H1 (cell line): ENCODE measurements around the gene AKR1C2. TPM values are rescaled to one million over a fixed set of nuclear protein-coding genes. Genes with fewer than 3 reads are reported as not detected.
A peak's percentile ranks its signal among the peaks of the same experiment; 100 is the strongest.

Experiments used
- CTCF ChIA-PET: fragments of 300-600 bp; sonication (Branson Sonifier 250); formaldehyde crosslinking; loops from one replicate; lab custom pipeline; 2021; ENCODE audit not compliant: partially characterized antibody; lab: Charles Lee
- POLR2A ChIA-PET: fragments of 300-600 bp; sonication (Branson Sonifier 250); formaldehyde crosslinking; loops from one replicate; lab custom pipeline; 2021; ENCODE audit warnings: inconsistent platforms; ENCODE audit not compliant: partially characterized antibody; lab: Charles Lee
- DNase-seq, 2 experiments: peaks; one replicate each; pipeline versions ENCODE4 v3.0.0 to v3.0.0-alpha.2; 2010 to 2022; ENCODE audit warnings: low spot score in 2 of 2, low read depth in 1 of 2, mixed read lengths in 1 of 2
- FAIRE-seq: peaks from 2 replicates; lab custom pipeline; 2011; peaks lifted over from hg19 to GRCh38; lab: Jason Lieb, UNC
- H2AFZ ChIP-seq: 2 replicates; pipeline ENCODE4 v1.8.1; 2012; ENCODE audit warnings: low read length, inconsistent platforms
- H2AK5ac ChIP-seq: 2 replicates; pipeline ENCODE4 v1.6.1; 2013; ENCODE audit warnings: low read depth, low read length
- H2BK120ac ChIP-seq: replicated peaks from 2 replicates; pipeline ENCODE3; 2013; ENCODE audit warnings: low read depth, low read length, inconsistent platforms
- H2BK12ac ChIP-seq: 2 replicates; pipeline ENCODE4 v1.6.1; 2013; ENCODE audit warnings: low read depth, low read length
- H2BK15ac ChIP-seq: 2 replicates; pipeline ENCODE4 v1.6.1; 2013; ENCODE audit warnings: low read length
- H2BK20ac ChIP-seq: 2 replicates; pipeline ENCODE4 v1.6.1; 2013; ENCODE audit warnings: low read length
- H2BK5ac ChIP-seq: 2 replicates; pipeline ENCODE4 v1.6.1; 2013; ENCODE audit warnings: low read depth, low read length
- H3K14ac ChIP-seq: 2 replicates; pipeline ENCODE4 v1.6.1; 2013; ENCODE audit warnings: inconsistent platforms; ENCODE audit not compliant: insufficient read length
- H3K18ac ChIP-seq: 2 replicates; pipeline ENCODE4 v1.6.1; 2013; ENCODE audit warnings: low read length; ENCODE audit errors: extremely low read depth
- H3K23ac ChIP-seq: 2 replicates; pipeline ENCODE4 v1.6.1; 2013; ENCODE audit warnings: inconsistent platforms; ENCODE audit not compliant: insufficient read length
- H3K23me2 ChIP-seq: 2 replicates; pipeline ENCODE4 v1.6.1; 2013; ENCODE audit warnings: low read depth, low read length
- H3K27ac ChIP-seq: 2 replicates; pipeline ENCODE4 v1.6.1; 2011; ENCODE audit warnings: low read depth, low read length, inconsistent platforms
- H3K27me3 ChIP-seq, 4 experiments: replicated peaks in 1 of 4; 1 replicate in 1 of 4; 2 replicates in 3 of 4; pipeline versions ENCODE4 v1.6.1 to v1.8.1; 2011 to 2013; ENCODE audit warnings: low read length in 3 of 4, mild to moderate bottlenecking in 3 of 4, inconsistent platforms in 2 of 4, mixed read lengths in 2 of 4, moderate library complexity in 1 of 4; ENCODE audit not compliant: control insufficient read depth in 3 of 4, insufficient read depth in 3 of 4; ENCODE audit errors: extremely low read depth in 1 of 4
- H3K36me3 ChIP-seq, 4 experiments: 2 replicates each; pipeline versions ENCODE4 v1.6.1 to v1.8.1; 2011 to 2013; ENCODE audit warnings: mild to moderate bottlenecking in 4 of 4, low read length in 3 of 4, moderate library complexity in 2 of 4, control low read depth in 1 of 4, inconsistent platforms in 1 of 4; ENCODE audit not compliant: insufficient read depth in 4 of 4, control insufficient read depth in 2 of 4
- H3K4ac ChIP-seq: replicated peaks from 2 replicates; pipeline ENCODE3; 2013; ENCODE audit warnings: low read length, low read depth, mixed read lengths, inconsistent platforms; ENCODE audit not compliant: insufficient read length
- H3K4me1 ChIP-seq, 4 experiments: replicated peaks in 1 of 4; 1 replicate in 1 of 4; 2 replicates in 3 of 4; pipeline versions ENCODE4 v1.6.1 to v1.8.1; 2011 to 2013; ENCODE audit warnings: low read length in 3 of 4, inconsistent platforms in 2 of 4, mixed read lengths in 1 of 4; ENCODE audit not compliant: insufficient read depth in 4 of 4, control insufficient read depth in 3 of 4
- H3K4me2 ChIP-seq, 2 experiments: 2 replicates each; pipeline versions ENCODE4 v1.6.1 to v1.8.1; 2011 to 2013; ENCODE audit warnings: low read depth in 2 of 2, low read length in 2 of 2, control low read depth in 1 of 2, inconsistent platforms in 1 of 2, mild to moderate bottlenecking in 1 of 2; ENCODE audit not compliant: insufficient read depth in 1 of 2
- H3K4me3 ChIP-seq, 4 experiments: fragments of 200-600, 300-600 bp in 1 of 4; sonication (generic), shearing (Covaris generic), sonication (Bioruptor Twin) in 1 of 4; 2 replicates each; pipeline versions ENCODE4 v1.5.1 to v1.8.1; 2011 to 2016; ENCODE audit warnings: low read length in 4 of 4, low read depth in 3 of 4, control low read depth in 2 of 4, inconsistent platforms in 2 of 4, mild to moderate bottlenecking in 2 of 4, mixed read lengths in 1 of 4, moderate library complexity in 1 of 4; ENCODE audit not compliant: insufficient read depth in 2 of 4; ENCODE audit errors: extremely low read depth in 1 of 4
- H3K56ac ChIP-seq: replicated peaks from 2 replicates; pipeline ENCODE3; 2013; ENCODE audit warnings: low read depth, mild to moderate bottlenecking, mixed read lengths, low read length, inconsistent platforms; ENCODE audit not compliant: insufficient read length
- H3K79me1 ChIP-seq: 2 replicates; pipeline ENCODE4 v1.6.1; 2013; ENCODE audit warnings: low read depth, low read length, control low read depth
- H3K79me2 ChIP-seq, 2 experiments: 2 replicates each; pipeline versions ENCODE4 v1.6.1 to v1.8.1; 2012 to 2013; ENCODE audit warnings: low read length in 2 of 2, mild to moderate bottlenecking in 2 of 2, inconsistent platforms in 1 of 2; ENCODE audit not compliant: insufficient read depth in 2 of 2, control insufficient read depth in 1 of 2
- H3K9ac ChIP-seq, 4 experiments: replicated peaks in 1 of 4; 1 replicate in 1 of 4; 2 replicates in 3 of 4; pipeline versions ENCODE4 v1.6.1 to v1.8.1; 2011 to 2013; ENCODE audit warnings: low read depth in 3 of 4, low read length in 3 of 4, control low read depth in 2 of 4, mild to moderate bottlenecking in 2 of 4, moderate library complexity in 2 of 4, inconsistent platforms in 1 of 4; ENCODE audit errors: extremely low read depth in 1 of 4
- H3K9me3 ChIP-seq, 2 experiments: 2 replicates each; pipeline versions ENCODE4 v1.6.1 to v1.8.1; 2012 to 2013; ENCODE audit warnings: mild to moderate bottlenecking in 2 of 2, moderate library complexity in 2 of 2, control low read depth in 1 of 2, inconsistent platforms in 1 of 2, low read depth in 1 of 2, low read length in 1 of 2, mixed read lengths in 1 of 2; ENCODE audit not compliant: insufficient read depth in 2 of 2
- H4K20me1 ChIP-seq, 2 experiments: replicated peaks in 1 of 2; 2 replicates each; pipeline versions ENCODE3 to v1.8.1; 2011 to 2013; ENCODE audit warnings: inconsistent platforms in 2 of 2, low read length in 2 of 2, mild to moderate bottlenecking in 1 of 2; ENCODE audit not compliant: insufficient read depth in 2 of 2, control insufficient read depth in 1 of 2
- H4K5ac ChIP-seq: 2 replicates; pipeline ENCODE4 v1.6.1; 2013; ENCODE audit warnings: low read length, low read depth, mixed read lengths, inconsistent platforms; ENCODE audit not compliant: insufficient read length
- H4K8ac ChIP-seq: 2 replicates; pipeline ENCODE4 v1.8.0; 2013; ENCODE audit warnings: mild to moderate bottlenecking, moderate library complexity, low read length, inconsistent platforms; ENCODE audit not compliant: insufficient read depth; ENCODE audit errors: extremely low read depth
- H4K91ac ChIP-seq: replicated peaks from 2 replicates; pipeline ENCODE3; 2013; ENCODE audit warnings: low read length, mixed read lengths, inconsistent platforms; ENCODE audit not compliant: insufficient read length
- ASH2L ChIP-seq: fragments of 200-600, 300-600 bp; sonication (generic); IDR thresholded peaks from one replicate; pipeline ENCODE4 v1.7.1; 2017; ENCODE audit warnings: low read length
- CBX5 ChIP-seq: fragments of 300-800, 300-1000 bp; sonication (generic); IDR thresholded peaks from 2 replicates; pipeline ENCODE4 v1.7.1; 2016; ENCODE audit warnings: antibody characterized with exemption, low read length, low read depth
- CEBPB ChIP-seq: IDR thresholded peaks from 2 replicates; pipeline ENCODE4 v1.6.1; 2012; ENCODE audit warnings: low read depth, low read length
- CREB1 ChIP-seq: IDR thresholded peaks from 2 replicates; pipeline ENCODE4 v1.6.1; 2012; ENCODE audit warnings: inconsistent platforms
- KDM4A ChIP-seq: IDR thresholded peaks from one replicate; pipeline ENCODE4 v1.7.1; 2012; ENCODE audit warnings: low read depth, mild to moderate bottlenecking, moderate library complexity, low read length, inconsistent platforms; ENCODE audit not compliant: severe bottlenecking
- POLR2AphosphoS5 ChIP-seq: IDR thresholded peaks from 2 replicates; pipeline ENCODE4 v1.6.1; 2011; ENCODE audit warnings: low read depth, low read length
- TAF7 ChIP-seq: optimal IDR thresholded peaks from 2 replicates; pipeline ENCODE3; 2011; ENCODE audit warnings: low read depth, mild to moderate bottlenecking, inconsistent platforms, low read length, moderate library complexity, borderline replicate concordance
- WGBS, 2 experiments: shearing (Covaris generic) in 1 of 2; methylation state at CpG; one replicate each; pipeline versions ENCODE4 v1.1.6 to v1.1.7; 2013 to 2015; ENCODE audit warnings: low lambda C conversion rate in 2 of 2, mixed read lengths in 2 of 2, inconsistent platforms in 1 of 2, low coverage in 1 of 2, missing lambda C conversion rate in 1 of 2; ENCODE audit not compliant: insufficient replicate concordance in 2 of 2, insufficient coverage in 1 of 2, insufficient read length in 1 of 2; ENCODE audit errors: extremely low coverage in 1 of 2, missing lambda C conversion rate in 1 of 2; 5-methylcytosine and 5-hydroxymethylcytosine counted together
- polyA plus RNA-seq, 7 experiments: library from polyadenylated mRNA; depleted of rRNA in 3 of 7; stranded (reverse) in 5 of 7; unstranded in 2 of 7; fragments of >200 nt in 5 of 7; fragments of 200-250 nt in 2 of 7; gene quantifications; 1 replicate in 5 of 7; 2 replicates in 1 of 7; 4 replicates in 1 of 7; pipeline versions ENCODE4 v1.2.1 to v1.2.3, GENCODE V29; 2011 to 2013; ENCODE audit warnings: missing spikeins in 2 of 7, mixed read lengths in 2 of 7
- total RNA-seq: library from RNA; stranded (reverse); fragmentation: NEBNext Ultra II Directional; extraction: Animal tissue kit (Norgen Biotek cat#: 25700); gene quantifications from 2 replicates; pipeline ENCODE4 v1.2.1, GENCODE V29; 2021

Gene AKR1C2
- total and polyA plus RNA-seq, 2 of the 8 experiments (the other 6 are each of a cell fraction or from before 2014, with no cell fraction given): 0.77 to 1.2 TPM

GRCh38 chr10:4982764-4983226 is 20.9 kb downstream of the AKR1C2 start:
- H3K4me3 ChIP-seq: no peak overlapping the region

More at GRCh38 chr10:4982764-4983226, 20.9 kb downstream of the AKR1C2 start:
- DNase-seq: no peak
- Histone ChIP-seq H3K9me3 (no peaks in the 10 kb centered on the region; a peak in 1 of 4 replicates), H2BK5ac (no peak overlapping the region), H3K4me2 (no peak overlapping the region), H2AK5ac (no peak overlapping the region), H4K91ac (no peak overlapping the region), H4K5ac (no peak overlapping the region), H3K14ac (no peak overlapping the region), H2BK12ac (peak overlapping the region; percentile 50; the same call in 1 of the 2 replicates), H3K36me3 (no peaks in the 10 kb centered on the region), H3K18ac (no peak overlapping the region), H4K8ac (no peak overlapping the region), H3K9ac (no peak overlapping the region), H3K56ac (no peak overlapping the region), H3K27me3 (no peaks in the 10 kb centered on the region), H4K20me1 (no peaks in the 10 kb centered on the region), H3K27ac (no peak overlapping the region), H3K23me2 (no peaks in the 10 kb centered on the region), H2BK15ac (no peak overlapping the region; the same call in 1 of the 2 replicates), H3K4me1 (peaks cover 4 to 7% (median 4%) of the 10 kb centered on the region in 4 experiments; a peak in 6 of 7 replicates), H3K23ac (no peak overlapping the region), H2AFZ (no peak overlapping the region), H2BK20ac (no peak overlapping the region), H3K79me2 (no peaks in the 10 kb centered on the region), H3K4ac (no peak overlapping the region), H3K79me1 (no peaks in the 10 kb centered on the region), H2BK120ac (no peak overlapping the region)
- 92% methylated on average over 9 of the region's 9 CpGs; no CpG with 5 or more reads in 1 of the 2 experiments for WGBS, 2 experiments
- ChIA-PET CTCF (interaction anchor here (0.6 to 5.5 kb wide), 26 partner anchors 15 to 450 kb away, joined by 3 to 86 read pairs (median 4); no protein-coding TSS in a partner anchor), POLR2A (no interaction called here)
- TF ChIP-seq KDM4A (no peak), CEBPB (no peak), CBX5 (no peak), TAF7 (no peak), ASH2L (no peak), POLR2AphosphoS5 (no peak), CREB1 (no peak)
- FAIRE-seq: no peak
